Measurements from ENCODE around the gene KPNA6. TPM values are rescaled to one million over a fixed set of nuclear protein-coding genes. Genes with fewer than 3 reads are reported as not detected.
A peak's percentile ranks its signal among the peaks of the same experiment; 100 is the strongest.

Gene KPNA6
- total RNA-seq, 2 donors from 2014 or later: 37.9 to 56.9 TPM

- Histone ChIP-seq H3K9me3 (no peaks in the 10 kb centered on the region), H3K36me3 (peaks cover 0 to under 1% of the 10 kb centered on the region in 2 donors), H3K27ac (no peak overlapping the region), H3K27me3 (replicated peaks; ENCODE audit: insufficient read depth) (no peaks in the 10 kb centered on the region), H3K4me3 (no peak overlapping the region), H3K4me1 (replicated peaks) (no peaks in the 10 kb centered on the region)
- intact Hi-C loops (cut with DNase I): no loop called here
- WGBS: 88% methylated on average over 9 of the region's 9 CpGs
- no peak for TF ChIP-seq POLR2A (IDR thresholded peaks at IDR 0.05)
- TF ChIP-seq CTCF (IDR thresholded peaks at IDR 0.05): no peak
- no peak for TF ChIP-seq POLR2AphosphoS5 (IDR thresholded peaks at IDR 0.05)
- no peak for DNase-seq (ENCODE audit: low spot score)
These were observed 6.8 kb upstream of the KPNA6 start for GRCh38 chr1:32100807-32101708.

GRCh38 chr1:32104127-32104526 lies 3.7 kb upstream of the KPNA6 start:
- TF ChIP-seq CTCF (IDR thresholded peaks at IDR 0.05) (no peak), POLR2AphosphoS5 (IDR thresholded peaks at IDR 0.05) (no peak), POLR2A (IDR thresholded peaks at IDR 0.05) (no peak)
- no peak for DNase-seq (ENCODE audit: low spot score)
- Histone ChIP-seq H3K27ac (no peak overlapping the region), H3K9me3 (no peaks in the 10 kb centered on the region), H3K36me3 (no peaks in the 10 kb centered on the region), H3K4me3 (no peak overlapping the region), H3K4me1 (replicated peaks) (no peaks in the 10 kb centered on the region), H3K27me3 (replicated peaks; ENCODE audit: insufficient read depth) (no peaks in the 10 kb centered on the region)
- 64% methylated on average over 4 of the region's 4 CpGs for WGBS
- intact Hi-C loops (cut with DNase I): no loop called here

GRCh38 chr1:32105338-32105737 lies 2.5 kb upstream of the KPNA6 start:
- Histone ChIP-seq H3K27ac (no peak overlapping the region), H3K4me1 (replicated peaks) (peaks cover 4% of the 10 kb centered on the region), H3K27me3 (replicated peaks; ENCODE audit: insufficient read depth) (no peaks in the 10 kb centered on the region), H3K4me3 (no peak overlapping the region), H3K36me3 (no peaks in the 10 kb centered on the region), H3K9me3 (no peaks in the 10 kb centered on the region)
- TF ChIP-seq POLR2A (IDR thresholded peaks at IDR 0.05) (no peak), POLR2AphosphoS5 (IDR thresholded peaks at IDR 0.05) (no peak), CTCF (IDR thresholded peaks at IDR 0.05) (no peak)
- 88% methylated on average over 1 of the region's 1 CpG for WGBS
- intact Hi-C loops (cut with DNase I): no loop called here
- no peak for DNase-seq (ENCODE audit: low spot score)

- WGBS: 92% methylated on average over 9 of the region's 9 CpGs
- intact Hi-C loops (cut with DNase I): no loop called here
- no peak overlapping the region for H3K27ac ChIP-seq
These were observed 1.1 kb upstream of the KPNA6 start for GRCh38 chr1:32106663-32107275.

More at GRCh38 chr1:32106663-32107275, 1.1 kb upstream of the KPNA6 start:
- Histone ChIP-seq H3K4me3 (peak overlapping the region in 1 of 2 donors; percentile 78), H3K36me3 (no peaks in the 10 kb centered on the region), H3K4me1 (replicated peaks) (peaks cover 5% of the 10 kb centered on the region), H3K27me3 (replicated peaks; ENCODE audit: insufficient read depth) (no peaks in the 10 kb centered on the region), H3K9me3 (no peaks in the 10 kb centered on the region)
- TF ChIP-seq POLR2AphosphoS5 (IDR thresholded peaks at IDR 0.05) (no peak), CTCF (IDR thresholded peaks at IDR 0.05) (no peak), POLR2A (IDR thresholded peaks at IDR 0.05) (no peak)
- no peak for DNase-seq (ENCODE audit: low spot score)

All from prostate gland (tissue), 2 donors.